GM12891 (cell line): Measurements from ENCODE around the gene WDTC1.

Experiments
- PAX5 ChIP-seq: IDR thresholded peaks from 2 replicates; pipeline ENCODE4 v1.6.1; 2011; ENCODE audit warnings: low read length, moderate library complexity, mild to moderate bottlenecking; ENCODE audit not compliant: insufficient read depth, severe bottlenecking
- POLR2A ChIP-seq: IDR thresholded peaks from 2 replicates; pipeline ENCODE4 v1.6.1; 2011; ENCODE audit warnings: low read depth, low read length, control low read depth
- POLR2AphosphoS5 ChIP-seq: IDR thresholded peaks from 2 replicates; pipeline ENCODE4 v1.6.1; 2011; ENCODE audit warnings: low read depth, low read length, control low read depth
- POU2F2 ChIP-seq: IDR thresholded peaks from 2 replicates; pipeline ENCODE4 v1.6.1; 2011; ENCODE audit warnings: low read depth, mild to moderate bottlenecking, control low read depth, low read length, moderate library complexity
- SPI1 ChIP-seq: IDR thresholded peaks from 2 replicates; pipeline ENCODE4 v1.6.1; 2011; ENCODE audit warnings: low read depth, low read length, control low read depth
- TAF1 ChIP-seq: IDR thresholded peaks from 2 replicates; pipeline ENCODE4 v1.6.1; 2011; ENCODE audit warnings: low read depth, low read length, control low read depth

DNA sequence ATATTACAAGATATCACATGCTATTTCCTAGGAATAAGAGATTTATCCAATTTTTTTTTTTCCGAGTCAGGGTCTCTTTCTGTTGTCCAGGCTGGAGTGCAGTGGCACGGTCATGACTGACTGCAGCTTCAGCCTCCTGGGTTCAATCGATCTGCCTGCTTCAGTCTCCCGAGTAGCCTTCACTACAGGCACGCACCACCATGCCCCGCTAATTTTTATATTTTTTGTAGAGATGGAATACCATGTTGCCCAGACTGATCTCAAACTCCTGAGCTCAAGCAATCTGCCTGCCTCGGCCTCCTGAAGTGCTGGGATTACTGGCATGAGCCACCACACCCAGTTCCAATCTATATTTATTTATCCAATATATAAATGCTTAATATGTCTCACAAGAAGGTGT is 18.0 kb upstream of the WDTC1 start:
- TF ChIP-seq POLR2AphosphoS5: no peak
- TF ChIP-seq POLR2A: no peak
- TF ChIP-seq TAF1: no peak
- TF ChIP-seq SPI1: no peak
- TF ChIP-seq POU2F2: no peak
- TF ChIP-seq PAX5: no peak
